Sigmoid colon (tissue), 7 donors: ENCODE results near the gene PGM1. TPM values are rescaled to one million over a fixed set of nuclear protein-coding genes. Genes with fewer than 3 reads are reported as not detected.

ENCODE experiments used
- DNase-seq: peaks from one replicate; pipeline ENCODE4 v3.0.0-alpha.2; 2019
- H3K27ac ChIP-seq, 4 donors: fragments of 200-600 bp; sonication (generic); one replicate each; pipeline ENCODE4 v1.5.1; 2016 to 2019; ENCODE audit warnings: mild to moderate bottlenecking in 1 of 4
- H3K27me3 ChIP-seq, 3 donors: fragments of 200-600 bp; sonication (generic); one replicate each; pipeline ENCODE4 v1.5.1; 2019; ENCODE audit warnings: mild to moderate bottlenecking in 1 of 3
- H3K36me3 ChIP-seq, 4 donors: fragments of 200-600 bp; sonication (generic); one replicate each; pipeline ENCODE4 v1.5.1; 2016 to 2019
- H3K4me1 ChIP-seq, 4 donors: fragments of 200-600 bp; sonication (generic); one replicate each; pipeline ENCODE4 v1.5.1; 2017 to 2019
- H3K4me3 ChIP-seq, 4 donors: fragments of 200-600 bp; sonication (generic); one replicate each; pipeline ENCODE4 v1.5.1; 2017 to 2019; ENCODE audit warnings: mild to moderate bottlenecking in 2 of 4, moderate library complexity in 1 of 4
- H3K9me3 ChIP-seq, 4 donors: fragments of 200-600 bp in 3 of 4; sonication (generic) in 3 of 4; one replicate each; pipeline versions ENCODE4 v1.5.1 to v1.6.1; 2013 to 2019
- CTCF ChIP-seq, 4 experiments: fragments of 450-650 bp in 3 of 4; fragments of 200-600 bp in 1 of 4; IDR thresholded peaks; one replicate each; pipeline ENCODE4 v1.5.1; 2016 to 2019; ENCODE audit warnings: antibody characterized with exemption in 4 of 4, mild to moderate bottlenecking in 3 of 4, moderate library complexity in 2 of 4
- EP300 ChIP-seq, 4 donors: sonication (generic); formaldehyde crosslinking; IDR thresholded peaks; one replicate each; pipeline ENCODE4 v1.6.1; 2017; ENCODE audit warnings: antibody characterized with exemption in 4 of 4
- POLR2A ChIP-seq, 2 donors: fragments of 450-650 bp; IDR thresholded peaks; one replicate each; pipeline ENCODE4 v1.6.1; 2016; ENCODE audit warnings: antibody characterized with exemption in 2 of 2, mild to moderate bottlenecking in 2 of 2, moderate library complexity in 2 of 2
- POLR2AphosphoS5 ChIP-seq, 4 donors: sonication (generic); formaldehyde crosslinking; IDR thresholded peaks; one replicate each; pipeline ENCODE4 v1.6.1; 2017; ENCODE audit warnings: antibody characterized with exemption in 4 of 4
- WGBS, 2 donors: extraction: QIAGEN DNeasy Blood & Tissue Kit; methylation state at CpG; one replicate each; pipeline ENCODE4 v1.1.7; 2013; 5-methylcytosine and 5-hydroxymethylcytosine counted together
- intact Hi-C: fragments of 100-400 bp; cut with DNase I; formaldehyde crosslinking; loops from one replicate; pipeline ENCODE4 v1.15.1; 2023
- polyA plus RNA-seq, 3 donors: library from polyadenylated mRNA; stranded (reverse); fragments of 200-250 nt; gene quantifications; one replicate each; pipeline ENCODE4 v1.2.3, GENCODE V29; 2013
- total RNA-seq, 4 donors: library from RNA; depleted of rRNA; stranded (reverse); fragments of >200 nt; gene quantifications; one replicate each; pipeline ENCODE4 v1.1.0, GENCODE V29; 2016
- donor health status: healthy with polysubstance abuse.
- donor health status: Bipolar disorder and iron deficiency.
- donor health status: healthy.

Gene PGM1
- total and polyA plus RNA-seq, 7 donors, result 36.1 to 59.6 (median 53.5) TPM

GRCh38 chr1:63592536-63593302 lies 492 bp upstream of the PGM1 start:
- Histone ChIP-seq H3K27me3 (no peaks in the 10 kb centered on the region), H3K9me3 (no peaks in the 10 kb centered on the region), H3K4me3 (peak overlapping the region; percentile 63 to 98 (median 77)), H3K4me1 (peaks cover 0 to 22% (median 14%) of the 10 kb centered on the region in 4 donors), H3K36me3 (no peaks in the 10 kb centered on the region), H3K27ac (peak overlapping the region; percentile 87 to 96 (median 91))
- intact Hi-C loops, result no loop called here
- 11 to 26% methylated on average over 18 of the region's 18 CpGs for WGBS, 2 donors
- TF ChIP-seq POLR2A (IDR thresholded peaks at IDR 0.05) (no peak), CTCF (IDR thresholded peaks at IDR 0.05) (no peak), POLR2AphosphoS5 (IDR thresholded peaks at IDR 0.05) (no peak), EP300 (IDR thresholded peaks at IDR 0.05) (no peak)
- no peak for DNase-seq

- Histone ChIP-seq H3K27ac (peak overlapping the region; percentile 87 to 96 (median 91)), H3K36me3 (no peaks in the 10 kb centered on the region), H3K9me3 (no peaks in the 10 kb centered on the region), H3K4me3 (peak overlapping the region; percentile 63 to 98 (median 77)), H3K27me3 (no peaks in the 10 kb centered on the region), H3K4me1 (peaks cover 0 to 22% (median 14%) of the 10 kb centered on the region in 4 donors)
- intact Hi-C loops, result no loop called here
- 1 to 3% methylated on average over 55 of the region's 55 CpGs for WGBS, 2 donors
- DNase-seq, result peak; percentile 80
- TF ChIP-seq CTCF (IDR thresholded peaks at IDR 0.05), result no peak
- TF ChIP-seq POLR2AphosphoS5 (IDR thresholded peaks at IDR 0.05), result peak in 2 of 4 donors; percentile 17 to 30
- TF ChIP-seq EP300 (IDR thresholded peaks at IDR 0.05), result no peak
- TF ChIP-seq POLR2A (IDR thresholded peaks at IDR 0.05), result peak in 1 of 2 donors; percentile 18
Measured at GRCh38 chr1:63593886-63594605, 835 bp downstream of the PGM1 start.

- intact Hi-C loops, result no loop called here
- Histone ChIP-seq H3K27ac (no peak overlapping the region), H3K27me3 (no peaks in the 10 kb centered on the region), H3K4me3 (no peak overlapping the region), H3K4me1 (peaks cover 0 to 13% (median 8%) of the 10 kb centered on the region in 4 donors), H3K36me3 (no peaks in the 10 kb centered on the region), H3K9me3 (no peaks in the 10 kb centered on the region)
- no peak for TF ChIP-seq POLR2A (IDR thresholded peaks at IDR 0.05)
- no peak for TF ChIP-seq EP300 (IDR thresholded peaks at IDR 0.05)
- no peak for TF ChIP-seq POLR2AphosphoS5 (IDR thresholded peaks at IDR 0.05)
- TF ChIP-seq CTCF (IDR thresholded peaks at IDR 0.05), result no peak
- WGBS, 2 donors, result 96 to 98% methylated on average over 1 of the region's 1 CpG
- no peak for DNase-seq
Measured at GRCh38 chr1:63595435-63595834, 2.2 kb downstream of the PGM1 start.

GRCh38 chr1:63599799-63600198 lies 6.6 kb downstream of the PGM1 start:
- H3K4me1 ChIP-seq, result no peaks in the 10 kb centered on the region
- TF ChIP-seq POLR2A (IDR thresholded peaks at IDR 0.05) (no peak), POLR2AphosphoS5 (IDR thresholded peaks at IDR 0.05) (no peak), EP300 (IDR thresholded peaks at IDR 0.05) (no peak)
- H3K27ac ChIP-seq, result no peak overlapping the region
- DNase-seq, result no peak
- 97 to 98% methylated on average over 5 of the region's 5 CpGs for WGBS, 2 donors
- H3K9me3 ChIP-seq, result no peaks in the 10 kb centered on the region
- no peaks in the 10 kb centered on the region for H3K36me3 ChIP-seq
- H3K27me3 ChIP-seq, result no peaks in the 10 kb centered on the region
- no peak overlapping the region for H3K4me3 ChIP-seq
- intact Hi-C loops, result no loop called here

- intact Hi-C loops, result no loop called here
- 62 to 79% methylated on average over 5 of the region's 5 CpGs for WGBS, 2 donors
- Histone ChIP-seq H3K4me1 (no peaks in the 10 kb centered on the region), H3K4me3 (no peak overlapping the region), H3K27me3 (no peaks in the 10 kb centered on the region), H3K27ac (no peak overlapping the region), H3K9me3 (no peaks in the 10 kb centered on the region), H3K36me3 (no peaks in the 10 kb centered on the region)
- TF ChIP-seq POLR2AphosphoS5 (IDR thresholded peaks at IDR 0.05), result no peak
- DNase-seq, result no peak
Measured at GRCh38 chr1:63600248-63600647, 7.0 kb downstream of the PGM1 start.
